ENCODE results near the gene DAZL. TPM values are rescaled to one million over a fixed set of nuclear protein-coding genes. Genes with fewer than 3 reads are reported as not detected.

Gene DAZL
- total and polyA plus RNA-seq, 10 of the 15 experiments (the other 5 are each of a cell fraction or from before 2014, with no cell fraction given), result 0.04 to 0.48 (median 0.13) TPM; not detected in 1

DNA sequence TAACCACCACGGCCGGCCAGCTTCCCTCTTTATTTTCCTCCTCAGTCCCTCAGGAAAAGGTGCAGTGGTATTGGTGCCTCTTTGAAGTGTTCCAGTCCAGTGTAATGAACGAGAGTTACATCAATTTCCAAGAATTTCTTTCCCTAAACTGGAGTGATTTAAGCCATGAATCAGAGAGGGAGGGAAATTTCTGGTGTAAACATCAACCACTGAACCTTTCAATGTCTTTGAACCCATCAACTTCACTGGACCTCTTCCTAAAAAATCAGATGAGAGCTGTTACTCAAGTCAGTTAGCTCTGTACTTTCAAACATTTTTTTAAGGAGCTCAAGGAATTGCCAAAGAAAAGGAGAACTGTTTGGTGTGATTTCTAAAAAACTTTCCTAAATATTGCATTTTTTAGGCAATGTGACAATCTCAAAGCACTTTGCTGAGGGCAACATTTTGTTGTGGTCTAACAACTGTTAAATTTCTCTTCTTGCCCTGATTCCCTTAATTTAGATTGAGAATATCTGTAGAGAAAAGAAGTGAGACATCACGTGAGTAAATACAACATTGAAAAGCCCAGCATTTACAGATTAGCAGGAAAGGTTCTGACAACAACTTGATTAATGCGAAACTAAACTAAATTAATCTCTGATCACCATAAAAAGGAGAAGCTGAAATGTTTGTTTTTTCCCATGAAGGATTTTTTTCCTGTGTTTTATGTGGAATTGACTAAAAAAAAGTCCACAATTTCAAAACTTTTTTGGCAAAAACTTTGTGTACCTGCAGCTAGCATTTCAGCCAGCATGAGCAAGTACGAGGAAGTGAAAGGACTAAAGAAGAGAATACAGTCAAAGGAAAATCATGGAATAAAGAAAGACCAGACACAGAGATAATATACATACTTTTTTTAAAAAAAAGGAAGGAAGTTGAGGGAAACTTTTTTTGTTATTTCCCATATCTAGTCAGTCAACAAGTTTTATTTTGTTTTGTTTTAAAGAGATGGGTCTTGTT lies 9.1 kb upstream of the DAZL start:
- H3K36me3 ChIP-seq (ENCODE audit: control insufficient read depth in 2 of 2, insufficient read depth in 2 of 2, low read length in 1 of 2), result no peaks in the 10 kb centered on the region
- H3K27ac ChIP-seq (ENCODE audit: control insufficient read depth, insufficient read depth), result no peak overlapping the region
- ChIA-PET POLR2A (no interaction called here), SMC1A (ENCODE audit: uncharacterized antibody, unreplicated experiment) (interaction anchor here (1.0 to 1.4 kb wide), 3 partner anchors 8 to 14 kb away, joined by 3 to 4 read pairs (median 3); no protein-coding TSS in a partner anchor), RAD21 (ENCODE audit: unreplicated experiment) (no interaction called here), CTCF (interaction anchor here (1.0 to 2.2 kb wide), 3 partner anchors 14 to 26 kb away, joined by 4 to 8 read pairs (median 4); no protein-coding TSS in a partner anchor)
- peaks cover 3% of the 10 kb centered on the region; the same call in 1 of the 3 replicates for H3K9me3 ChIP-seq (replicated peaks; ENCODE audit: control insufficient read depth, insufficient read depth, low read length)
- H3K79me2 ChIP-seq (ENCODE audit: control insufficient read depth, insufficient read depth, low read length), result no peaks in the 10 kb centered on the region
- BruUV-seq (replicated peaks), result no TSS peak
- no peaks in the 10 kb centered on the region for H4K20me1 ChIP-seq (ENCODE audit: control insufficient read depth, insufficient read depth)
- 49% methylated on average over 6 of the region's 6 CpGs for WGBS (ENCODE audit: insufficient coverage, insufficient replicate concordance, low lambda C conversion rate, missing lambda C conversion rate)
- intact Hi-C loops (cut with micrococcal nuclease; ENCODE audit: unreplicated experiment) (no loop called here), in situ Hi-C loops (cut with MboI) (loop anchor here (25.0 kb wide), 1 partner anchor 1223 kb away; no protein-coding TSS in a partner anchor)
- TF ChIP-seq, protein P1, sequence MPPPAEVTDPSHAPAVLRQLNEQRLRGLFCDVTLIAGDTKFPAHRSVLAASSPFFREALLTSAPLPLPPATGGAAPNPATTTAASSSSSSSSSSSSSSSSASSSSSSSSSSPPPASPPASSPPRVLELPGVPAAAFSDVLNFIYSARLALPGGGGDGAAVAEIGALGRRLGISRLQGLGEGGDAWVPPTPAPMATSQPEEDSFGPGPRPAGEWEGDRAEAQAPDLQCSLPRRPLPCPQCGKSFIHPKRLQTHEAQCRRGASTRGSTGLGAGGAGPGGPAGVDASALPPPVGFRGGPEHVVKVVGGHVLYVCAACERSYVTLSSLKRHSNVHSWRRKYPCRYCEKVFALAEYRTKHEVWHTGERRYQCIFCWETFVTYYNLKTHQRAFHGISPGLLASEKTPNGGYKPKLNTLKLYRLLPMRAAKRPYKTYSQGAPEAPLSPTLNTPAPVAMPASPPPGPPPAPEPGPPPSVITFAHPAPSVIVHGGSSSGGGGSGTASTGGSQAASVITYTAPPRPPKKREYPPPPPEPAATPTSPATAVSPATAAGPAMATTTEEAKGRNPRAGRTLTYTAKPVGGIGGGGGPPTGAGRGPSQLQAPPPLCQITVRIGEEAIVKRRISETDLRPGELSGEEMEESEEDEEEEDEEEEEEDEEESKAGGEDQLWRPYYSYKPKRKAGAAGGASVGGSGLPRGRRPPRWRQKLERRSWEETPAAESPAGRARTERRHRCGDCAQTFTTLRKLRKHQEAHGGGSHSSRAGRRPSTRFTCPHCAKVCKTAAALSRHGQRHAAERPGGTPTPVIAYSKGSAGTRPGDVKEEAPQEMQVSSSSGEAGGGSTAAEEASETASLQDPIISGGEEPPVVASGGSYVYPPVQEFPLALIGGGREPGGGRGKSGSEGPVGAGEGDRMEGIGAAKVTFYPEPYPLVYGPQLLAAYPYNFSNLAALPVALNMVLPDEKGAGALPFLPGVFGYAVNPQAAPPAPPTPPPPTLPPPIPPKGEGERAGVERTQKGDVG (CRISPR knock-in tag; IDR thresholded peaks at IDR 0.05), result no peak
- TF ChIP-seq HCFC1 (IDR thresholded peaks at IDR 0.05; ENCODE audit: low read length) (no peak), RB1 (IDR thresholded peaks at IDR 0.05; ENCODE audit: borderline replicate concordance) (no peak), ATF7 (IDR thresholded peaks at IDR 0.05; ENCODE audit: low read depth) (no peak), EGR1 (IDR thresholded peaks at IDR 0.05; ENCODE audit: borderline replicate concordance in 1 of 2, low read depth in 2 of 2, low read length in 2 of 2) (no peak), NR2C1 (IDR thresholded peaks at IDR 0.05) (no peak)
- no peak overlapping the region for H2AFZ ChIP-seq (ENCODE audit: control insufficient read depth, low read depth, low read length)
- H3K9ac ChIP-seq (ENCODE audit: control insufficient read depth, insufficient read depth, low read length), result no peak overlapping the region
- FAIRE-seq (no peak), DNase-seq (ENCODE audit: low read depth, low spot score) (no peak), ATAC-seq (no peak)
- no peaks in the 10 kb centered on the region for H3K4me1 ChIP-seq (ENCODE audit: control insufficient read depth, insufficient read depth, low read length)
- H3K4me3 ChIP-seq, result no peak overlapping the region
- no peaks in the 10 kb centered on the region for H3K27me3 ChIP-seq (replicated peaks in 1 of 2; ENCODE audit: control insufficient read depth in 2 of 2, insufficient read depth in 2 of 2, low read length in 1 of 2)
- H3K4me2 ChIP-seq (ENCODE audit: control insufficient read depth, insufficient read depth), result no peak overlapping the region
